ENCODE data around the gene JAKMIP1.

GRCh38 chr4:6119507-6120020, 80.8 kb downstream of the JAKMIP1 start:
- TF ChIP-seq CTCF (IDR thresholded peaks at IDR 0.05) (no peak), EZH2 (IDR thresholded peaks at IDR 0.05; ENCODE audit: borderline replicate concordance, insufficient read depth, low read depth, low read length, poor library complexity, severe bottlenecking) (no peak)
